Left ventricle myocardium superior (tissue), 1 donor: ENCODE results near the gene KRTAP12-3. TPM values are rescaled to one million over a fixed set of nuclear protein-coding genes. Genes with fewer than 3 reads are reported as not detected.
"Not testable (repeated sequence)": the region's sequence is repeated elsewhere in the genome, so short reads cannot be mapped to it uniquely, and the experiment has no call there.

Source experiments
- ATAC-seq: fragments of 200-7000 bp; cut with Tn5 transposase; one replicate; pipeline ENCODE4 v1.9.1; 2020; ENCODE audit warnings: mild to moderate bottlenecking, moderate library complexity
- DNase-seq: peaks from one replicate; pipeline ENCODE4 v3.0.0-alpha.2; 2020
- intact Hi-C: fragments of 100-400 bp; cut with micrococcal nuclease; formaldehyde crosslinking; loops from one replicate; pipeline ENCODE4 v1.11.0; 2022
- long read RNA-seq: library from polyadenylated mRNA; unstranded; transcript quantifications from one replicate; pipeline ENCODE4 v2.0.0, GENCODE V29; 2021
- total RNA-seq: library from RNA; stranded (reverse); fragmentation: NEBNext Ultra II Directional; extraction: Animal tissue kit (Norgen Biotek cat#: 25700); gene quantifications from one replicate; pipeline ENCODE4 v1.2.1, GENCODE V29; 2021
- donor health status: DM: no; HTN: yes; CAD: no; lungs with severe emphysema.

Gene KRTAP12-3
- total RNA-seq = not detected
- long read RNA-seq = 0 reads

DNA sequence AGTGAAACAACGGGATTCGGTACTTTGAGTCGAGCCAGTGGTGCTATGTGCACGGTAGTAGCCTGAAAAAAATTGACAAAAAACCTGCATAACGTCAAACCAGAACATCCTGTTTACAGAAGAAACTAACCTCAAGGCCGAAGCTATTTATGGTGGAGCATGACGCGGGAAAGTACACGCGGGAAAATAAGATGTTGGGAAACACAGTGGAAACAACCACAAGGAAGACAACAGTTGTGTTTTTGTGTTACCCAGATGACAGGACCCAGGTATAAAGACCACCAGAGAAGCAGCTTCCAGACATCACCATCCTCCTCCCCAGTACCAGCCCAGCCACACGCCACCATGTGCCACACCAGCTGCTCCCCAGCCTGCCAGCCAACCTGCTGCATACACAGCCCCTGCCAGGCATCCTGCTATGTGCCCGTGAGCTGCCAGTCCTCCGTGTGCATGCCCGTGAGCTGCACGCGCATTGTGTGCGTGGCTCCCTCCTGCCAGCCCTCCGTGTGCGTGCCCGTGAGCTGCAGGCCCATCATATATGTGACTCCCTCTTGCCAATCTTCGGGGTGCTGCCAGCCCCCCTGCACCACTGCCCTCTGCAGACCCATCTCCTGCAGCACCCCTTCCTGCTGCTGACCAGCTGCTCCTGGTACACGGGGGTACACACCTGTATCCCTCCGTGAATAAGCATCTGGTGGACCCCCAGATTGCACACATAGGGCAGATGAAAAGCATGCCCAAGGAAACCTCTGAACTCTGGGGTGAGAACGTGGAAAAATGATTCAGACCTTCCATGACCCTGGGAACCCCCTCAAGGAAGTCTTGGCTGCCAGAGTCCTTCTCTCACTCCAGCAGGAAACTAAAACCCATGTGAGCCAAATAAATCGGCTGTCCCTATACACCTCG is at the start of gene KRTAP12-3:
KRTAP12-3 (plus strand) TSS at position 298 of the 906 bp plus-strand sequence; CDS start at position 346, 48 bp downstream.
- intact Hi-C loops = no loop called here
- ATAC-seq (no peak), DNase-seq (no peak)

DNA sequence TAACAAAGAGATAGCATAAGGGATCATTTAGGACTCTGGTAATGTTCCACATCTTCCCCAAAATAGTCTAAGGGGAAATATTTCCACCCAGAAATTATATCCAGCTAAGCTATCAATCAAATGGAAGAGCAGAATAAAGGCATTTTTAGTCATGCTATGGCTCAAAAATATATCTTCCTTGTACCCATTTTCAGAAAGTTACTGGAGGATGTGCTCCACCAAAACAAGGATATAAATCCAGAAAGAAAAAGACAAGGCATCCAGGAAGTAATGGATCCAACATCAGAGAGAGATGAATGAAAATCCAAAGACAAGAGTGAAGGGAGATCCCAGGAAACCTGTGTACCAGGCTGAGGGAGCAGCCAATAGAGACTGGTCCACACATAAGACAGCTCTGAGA is 48.5 kb upstream of the KRTAP12-3 start:
- DNase-seq = no peak

GRCh38 chr21:44610157-44610843 is 47.4 kb upstream of the KRTAP12-3 start:
- DNase-seq, ATAC-seq, intact Hi-C loops: not testable (repeated sequence)

More for the DNA sequence above, 48.5 kb upstream of the KRTAP12-3 start:
- ATAC-seq = no peak
- intact Hi-C loops = no loop called here

DNA sequence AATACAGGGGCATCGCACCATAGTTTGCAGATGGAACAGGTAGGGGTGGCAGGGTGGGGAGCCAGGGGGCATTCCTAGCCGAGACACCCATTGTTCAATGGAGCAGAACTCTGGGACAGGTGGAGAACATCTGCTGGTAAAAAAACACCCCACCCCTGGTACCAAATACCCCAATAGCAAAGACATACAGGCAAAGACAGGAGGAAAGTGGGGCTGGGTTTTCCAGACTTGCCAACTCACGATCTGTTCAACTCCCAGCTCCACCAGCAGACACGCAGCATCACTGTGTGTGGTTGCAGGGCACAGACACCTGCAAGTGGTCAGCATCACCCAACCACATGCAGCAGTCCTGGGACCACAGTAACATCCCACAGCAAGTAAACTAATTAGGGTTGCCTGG is 46.2 kb upstream of the KRTAP12-3 start:
- no peak for DNase-seq
- intact Hi-C loops = no loop called here
- no peak for ATAC-seq

DNA sequence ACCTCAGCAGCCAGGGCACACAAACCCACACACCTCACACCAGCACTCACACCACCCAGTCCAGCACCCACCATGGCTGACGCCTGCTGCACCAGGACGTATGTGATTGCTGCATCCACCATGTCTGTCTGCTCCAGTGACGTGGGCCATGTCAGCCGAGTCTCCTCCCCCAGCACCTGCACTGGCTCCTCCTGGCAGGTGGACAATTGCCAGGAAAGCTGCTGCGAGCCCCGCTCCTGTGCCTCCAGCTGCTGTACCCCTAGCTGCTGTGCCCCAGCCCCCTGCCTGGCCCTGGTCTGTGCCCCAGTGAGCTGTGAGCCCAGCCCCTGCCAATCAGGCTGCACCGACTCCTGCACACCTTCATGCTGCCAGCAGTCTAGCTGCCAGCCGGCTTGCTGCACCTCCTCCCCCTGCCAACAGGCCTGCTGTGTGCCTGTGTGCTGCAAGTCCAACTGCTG is 45.7 kb upstream of the KRTAP12-3 start, which contains the start of gene KRTAP10-8:
KRTAP10-8 (plus strand) TSS at position 51 of the 458 bp plus-strand sequence; CDS start at position 73, 22 bp downstream.
- intact Hi-C loops = no loop called here
- ATAC-seq = no peak
- DNase-seq = no peak

- no peak for ATAC-seq
- intact Hi-C loops = no loop called here
- no peak for DNase-seq
Measured at GRCh38 chr21:44612669-44613229, 45.0 kb upstream of the KRTAP12-3 start.

DNA sequence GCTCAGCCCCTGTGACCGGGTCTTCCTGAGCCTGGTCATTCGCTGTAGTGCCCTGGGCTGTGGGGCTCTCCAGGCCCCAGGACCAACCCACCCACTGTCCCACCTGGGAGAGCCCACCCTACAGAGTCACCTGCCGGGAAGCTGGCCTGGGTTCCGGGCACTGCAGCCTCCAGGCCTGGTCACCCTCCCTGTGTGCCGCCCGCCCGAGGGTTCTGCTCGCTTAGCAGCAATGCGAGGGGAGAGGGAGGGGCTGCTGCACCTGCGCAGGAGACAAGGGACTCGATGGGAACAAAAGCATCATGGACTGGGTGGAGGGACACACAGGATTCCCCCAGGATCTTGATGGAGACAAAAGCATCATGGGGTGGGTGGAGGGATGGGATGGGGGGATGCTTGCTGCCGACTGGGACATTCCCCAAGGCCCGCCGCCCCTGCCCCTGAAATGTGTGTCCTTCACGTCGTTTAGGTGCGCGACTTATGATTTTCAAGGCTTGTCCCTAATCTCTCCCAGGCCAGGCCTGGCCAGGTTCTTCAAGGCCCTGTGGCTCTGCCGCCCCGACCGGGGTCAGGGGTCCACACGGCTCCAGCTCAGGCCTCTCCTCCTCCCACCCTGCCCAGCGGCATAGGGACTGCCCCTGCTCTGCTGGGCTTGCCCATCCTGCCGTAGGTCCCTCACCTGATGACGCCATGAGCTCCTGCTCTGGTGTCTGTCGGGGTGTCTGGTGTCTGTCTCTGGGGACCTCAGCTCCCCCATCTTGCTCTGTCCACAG is 44.2 kb upstream of the KRTAP12-3 start:
- ATAC-seq = no peak
- DNase-seq = no peak
- intact Hi-C loops = no loop called here

GRCh38 chr21:44614161-44614631 is 43.5 kb upstream of the KRTAP12-3 start:
- intact Hi-C loops = no loop called here
- no peak for DNase-seq
- no peak for ATAC-seq

GRCh38 chr21:44614961-44615391 is 42.8 kb upstream of the KRTAP12-3 start:
- no peak for ATAC-seq
- DNase-seq = no peak
- intact Hi-C loops = no loop called here

DNA sequence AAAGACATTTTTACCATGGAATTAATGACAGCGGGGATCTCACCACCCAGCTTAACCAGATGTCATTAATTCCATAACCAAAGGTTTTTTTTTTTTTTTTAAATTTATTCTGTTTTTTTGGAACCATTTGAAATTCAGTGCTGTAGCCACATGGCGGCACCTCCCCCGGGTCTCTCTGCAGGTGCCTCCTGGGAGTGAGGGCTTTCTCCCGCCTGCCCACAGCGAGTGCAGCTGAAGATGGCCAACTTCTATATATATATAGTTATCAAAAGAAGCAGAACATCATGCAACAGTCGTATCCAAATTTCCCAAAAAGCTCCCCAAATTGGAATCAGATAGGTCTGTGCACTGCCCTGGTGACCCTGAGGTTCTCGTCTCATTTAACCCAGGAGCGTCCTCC is 42.3 kb upstream of the KRTAP12-3 start:
- intact Hi-C loops = no loop called here
- ATAC-seq (no peak), DNase-seq (no peak)

DNA sequence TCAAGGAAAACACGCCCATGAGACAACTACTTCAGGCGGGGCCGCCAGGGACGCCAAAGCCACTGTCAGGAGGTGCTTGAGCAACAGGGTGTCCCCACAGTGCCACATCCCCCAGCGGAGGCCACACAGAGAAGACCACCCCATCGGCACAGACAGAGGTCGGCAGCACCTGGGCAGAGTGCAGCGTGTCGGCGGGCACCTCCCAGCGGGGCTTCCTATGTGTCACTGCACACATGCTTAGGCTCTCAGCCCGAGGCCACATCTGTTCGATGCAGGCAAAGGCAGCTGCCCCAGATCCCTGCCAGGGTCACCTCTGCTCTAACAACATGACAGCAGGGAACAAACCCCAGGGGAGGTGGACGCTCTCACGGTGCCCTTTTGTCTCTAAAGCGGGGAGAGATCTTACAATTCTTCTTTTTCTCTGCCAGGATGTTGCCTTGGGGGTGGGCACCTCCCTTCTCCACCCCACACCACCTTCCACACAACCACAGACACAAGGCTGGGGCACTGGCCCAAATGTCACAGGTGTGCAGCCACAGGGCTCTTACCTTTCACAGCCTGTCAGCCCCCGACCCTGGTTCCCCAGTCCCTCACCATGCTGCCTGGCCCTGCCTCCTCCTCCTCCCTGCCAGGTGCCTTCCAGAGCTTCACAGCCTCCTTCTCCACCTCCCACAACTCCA is 41.7 kb upstream of the KRTAP12-3 start:
- DNase-seq (no peak), ATAC-seq (no peak)
- intact Hi-C loops = no loop called here

GRCh38 chr21:44616591-44616926 is 41.2 kb upstream of the KRTAP12-3 start:
- ATAC-seq (no peak), DNase-seq (no peak)
- intact Hi-C loops = no loop called here

GRCh38 chr21:44617071-44617501 is 40.6 kb upstream of the KRTAP12-3 start:
- ATAC-seq (no peak), DNase-seq (no peak)
- intact Hi-C loops = no loop called here

- ATAC-seq (peak; percentile 85), DNase-seq (peak; percentile 57)
- intact Hi-C loops = no loop called here
Measured at GRCh38 chr21:44618504-44618903, 39.2 kb upstream of the KRTAP12-3 start.

DNA sequence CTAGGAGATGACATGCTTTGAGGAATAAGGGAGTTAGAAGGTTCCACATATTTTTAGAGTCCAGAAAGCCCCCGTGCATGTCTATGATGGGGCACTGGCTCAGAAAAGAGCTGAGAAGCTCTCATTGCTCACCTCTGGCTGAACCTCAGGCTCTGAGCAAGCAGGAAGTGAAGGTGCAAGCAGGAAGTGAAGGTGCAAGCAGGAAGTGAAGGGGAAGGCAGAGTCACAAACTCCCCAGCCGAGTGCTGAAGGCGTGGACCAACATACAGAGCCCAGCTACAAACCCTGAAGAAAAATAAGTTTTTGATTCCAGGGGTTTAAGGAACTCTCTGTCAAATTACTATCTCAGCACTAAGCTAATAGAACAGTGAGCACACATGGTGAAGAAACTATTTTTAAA is 38.8 kb upstream of the KRTAP12-3 start:
- no peak for ATAC-seq
- intact Hi-C loops = no loop called here
- no peak for DNase-seq

DNA sequence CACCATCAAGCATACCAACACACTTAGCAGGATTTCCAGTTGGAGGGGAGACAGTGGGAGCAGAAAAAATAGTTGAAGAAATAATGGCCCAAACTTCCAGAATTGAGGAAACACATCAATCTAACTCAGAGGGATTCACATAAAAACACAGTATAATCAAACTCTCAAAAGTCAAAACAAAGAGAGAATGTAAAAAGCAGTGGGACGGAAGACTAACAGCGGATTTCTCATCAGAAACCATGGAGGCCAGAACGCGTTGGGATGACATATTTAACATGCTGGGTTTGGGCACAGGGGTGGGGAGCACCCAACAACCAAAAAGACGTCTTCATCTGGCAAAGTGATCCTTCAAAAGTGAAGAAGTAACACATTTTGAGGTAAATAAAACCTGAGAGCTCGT is 37.8 kb upstream of the KRTAP12-3 start:
- ATAC-seq (no peak), DNase-seq (no peak)
- intact Hi-C loops = no loop called here

- DNase-seq (no peak), ATAC-seq (no peak)
- intact Hi-C loops = no loop called here
Measured at GRCh38 chr21:44623575-44623974, 34.2 kb upstream of the KRTAP12-3 start.

DNA sequence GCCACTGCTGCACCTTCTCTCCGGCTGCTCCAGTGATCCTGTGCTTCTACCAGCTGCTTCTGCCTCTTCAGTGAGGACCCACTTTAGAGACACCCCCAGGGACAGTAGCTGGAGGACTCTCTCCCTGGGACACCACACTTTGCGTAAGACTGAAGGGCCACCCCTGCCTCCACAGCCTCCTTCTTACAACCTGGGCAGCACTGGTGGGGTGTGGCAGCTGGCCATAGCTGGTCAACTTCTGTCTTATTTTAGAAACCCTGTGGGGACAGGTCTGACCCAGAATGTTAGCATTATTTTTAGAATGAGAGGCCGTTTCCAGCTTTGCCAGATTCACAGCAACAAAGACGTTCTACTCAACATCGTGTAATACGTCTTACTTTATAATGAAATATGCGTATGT is 32.0 kb upstream of the KRTAP12-3 start:
- intact Hi-C loops = no loop called here
- ATAC-seq (peak; percentile 78), DNase-seq (no peak)
